SK-N-SH (cell line): ENCODE data around the gene RPL9. TPM values are rescaled to one million over a fixed set of nuclear protein-coding genes. Genes with fewer than 3 reads are reported as not detected.

Experiments
- CTCF ChIA-PET: fragments of 300-600, 350-600 bp; formaldehyde crosslinking; extraction: SDS; loops from one replicate; lab custom pipeline; 2021; lab: Yijun Ruan, JAX
- POLR2A ChIA-PET: fragments of 350-600 bp; sonication (Branson Sonifier 250); formaldehyde crosslinking; extraction: SDS; loops from one replicate; lab custom pipeline; 2020; ENCODE audit warnings: antibody characterized with exemption, inconsistent platforms; lab: Yijun Ruan, JAX
- DNase-seq: peaks from one replicate; pipeline ENCODE4 v3.0.0; 2012
- H2AFZ ChIP-seq: fragments of 200-600 bp; sonication (generic); 2 replicates; pipeline ENCODE4 v1.8.1; 2016; ENCODE audit warnings: antibody characterized with exemption, mild to moderate bottlenecking, low read depth
- H3F3A ChIP-seq: fragments of 200-600 bp; sonication (generic); replicated peaks from 2 replicates; pipeline ENCODE3; 2016; ENCODE audit warnings: antibody characterized with exemption, mild to moderate bottlenecking; ENCODE audit not compliant: insufficient read depth
- H3K27ac ChIP-seq, 2 experiments: fragments of 200-500 bp in 1 of 2; fragments of 200-600 bp in 1 of 2; sonication (Bioruptor generic) in 1 of 2; sonication (generic), shearing (Covaris generic) in 1 of 2; 2 replicates each; pipeline versions ENCODE4 v1.5.1 to v1.6.1; 2014 to 2016; ENCODE audit warnings: low read depth in 2 of 2, inconsistent platforms in 1 of 2, low read length in 1 of 2, mild to moderate bottlenecking in 1 of 2, mixed read lengths in 1 of 2
- H3K27me3 ChIP-seq: fragments of 200-600 bp; sonication (generic), shearing (Covaris generic); 2 replicates; pipeline ENCODE4 v1.6.1; 2016; ENCODE audit warnings: mixed run types; ENCODE audit not compliant: insufficient read depth
- H3K36me3 ChIP-seq, 2 experiments: fragments of 200-500 bp in 1 of 2; fragments of 200-600 bp in 1 of 2; sonication (Bioruptor generic) in 1 of 2; sonication (generic) in 1 of 2; replicated peaks in 1 of 2; 2 replicates each; pipeline versions ENCODE3 to v1.5.1; 2014 to 2016; ENCODE audit warnings: low read length in 1 of 2, mild to moderate bottlenecking in 1 of 2; ENCODE audit not compliant: insufficient read depth in 2 of 2, control insufficient read depth in 1 of 2
- H3K4me1 ChIP-seq, 2 experiments: fragments of 200-500 bp in 1 of 2; fragments of 200-600 bp in 1 of 2; sonication (Bioruptor generic) in 1 of 2; sonication (generic), shearing (Covaris generic) in 1 of 2; 2 replicates each; pipeline versions ENCODE4 v1.5.1 to v1.6.1; 2014 to 2016; ENCODE audit warnings: low read depth in 1 of 2, low read length in 1 of 2, mixed run types in 1 of 2; ENCODE audit not compliant: insufficient read depth in 2 of 2, control insufficient read depth in 1 of 2
- H3K4me2 ChIP-seq: fragments of 200-600 bp; sonication (generic), shearing (Covaris generic); 2 replicates; pipeline ENCODE4 v1.6.1; 2017; ENCODE audit warnings: mixed run types
- H3K4me3 ChIP-seq, 2 experiments: fragments of 200-500 bp in 1 of 2; fragments of 200-600 bp in 1 of 2; sonication (Bioruptor generic) in 1 of 2; sonication (generic), shearing (Covaris generic) in 1 of 2; 2 replicates each; pipeline versions ENCODE4 v1.5.1 to v1.8.1; 2014 to 2016; ENCODE audit warnings: low read depth in 2 of 2, inconsistent platforms in 1 of 2, low read length in 1 of 2, mild to moderate bottlenecking in 1 of 2, mixed read lengths in 1 of 2, moderate library complexity in 1 of 2
- H3K79me2 ChIP-seq: fragments of 200-600 bp; sonication (generic); 2 replicates; pipeline ENCODE4 v1.8.1; 2017; ENCODE audit warnings: mild to moderate bottlenecking; ENCODE audit not compliant: insufficient read depth
- H3K9ac ChIP-seq: fragments of 200-600 bp; sonication (generic); 2 replicates; pipeline ENCODE4 v1.6.1; 2017; ENCODE audit warnings: mixed run types
- H3K9me2 ChIP-seq: fragments of 200-600 bp; sonication (generic); 2 replicates; pipeline ENCODE4 v1.6.1; 2017; ENCODE audit warnings: mixed run types
- H3K9me3 ChIP-seq: fragments of 200-600 bp; sonication (generic); 2 replicates; pipeline ENCODE4 v1.6.1; 2017; ENCODE audit warnings: mixed run types, mild to moderate bottlenecking, moderate library complexity
- H4K20me1 ChIP-seq: fragments of 200-600 bp; sonication (generic); 2 replicates; pipeline ENCODE4 v1.6.1; 2017; ENCODE audit warnings: mild to moderate bottlenecking, mixed run types; ENCODE audit not compliant: insufficient read depth
- CHD2 ChIP-seq: fragments of 150-350 bp; IDR thresholded peaks from 2 replicates; pipeline ENCODE4 v1.6.1; 2018; ENCODE audit warnings: low read length; ENCODE audit not compliant: partially characterized antibody
- EP300 ChIP-seq, 2 experiments: IDR thresholded peaks; 2 replicates each; pipeline versions ENCODE4 v1.4.0 to v1.6.1; 2012; ENCODE audit warnings: borderline replicate concordance in 1 of 2, low read depth in 1 of 2, low read length in 1 of 2
- FOXJ3 ChIP-seq: sonication (generic); formaldehyde crosslinking; IDR thresholded peaks from 2 replicates; pipeline ENCODE4 v1.5.1; 2020; ENCODE audit warnings: mild to moderate bottlenecking, missing genetic modification reagents
- GATA2 ChIP-seq: sonication (generic); formaldehyde crosslinking; IDR thresholded peaks from 2 replicates; pipeline ENCODE4 v1.5.0; 2020; ENCODE audit warnings: mild to moderate bottlenecking, missing genetic modification reagents
- MAX ChIP-seq: IDR thresholded peaks from 2 replicates; pipeline ENCODE4 v1.4.0; 2012; ENCODE audit warnings: low read depth
- MXI1 ChIP-seq: IDR thresholded peaks from 2 replicates; pipeline ENCODE4 v1.6.1; 2012; ENCODE audit warnings: mild to moderate bottlenecking, low read depth, low read length, improper control_type of control experiment
- NRF1 ChIP-seq: IDR thresholded peaks from 2 replicates; pipeline ENCODE4 v1.6.1; 2012; ENCODE audit warnings: low read depth, mild to moderate bottlenecking, low read length
- POLR2AphosphoS5 ChIP-seq: IDR thresholded peaks from 2 replicates; pipeline ENCODE4 v1.6.1; 2012; ENCODE audit warnings: low read depth, low read length
- RCOR1 ChIP-seq: fragments of 150-350 bp; IDR thresholded peaks from 2 replicates; pipeline ENCODE4 v1.6.1; 2017; ENCODE audit warnings: antibody characterized with exemption, low read length
- SMC3 ChIP-seq: IDR thresholded peaks from 2 replicates; pipeline ENCODE4 v1.6.1; 2012; ENCODE audit warnings: low read depth, low read length, improper control_type of control experiment
- TAF1 ChIP-seq: IDR thresholded peaks from 2 replicates; pipeline ENCODE4 v1.6.1; 2012; ENCODE audit warnings: low read depth, mild to moderate bottlenecking, low read length, moderate library complexity, borderline replicate concordance
- TCF12 ChIP-seq: IDR thresholded peaks from 2 replicates; pipeline ENCODE4 v1.4.0; 2012
- USF1 ChIP-seq: IDR thresholded peaks from 2 replicates; pipeline ENCODE4 v1.4.0; 2012; ENCODE audit warnings: low read depth, borderline replicate concordance
- USF2 ChIP-seq: fragments of 150-350 bp; IDR thresholded peaks from 2 replicates; pipeline ENCODE4 v1.6.1; 2017; ENCODE audit warnings: antibody characterized with exemption, low read length, low read depth, borderline replicate concordance
- YY1 ChIP-seq: IDR thresholded peaks from 2 replicates; pipeline ENCODE4 v1.4.0; 2012; ENCODE audit warnings: low read depth, mild to moderate bottlenecking
- ZBTB33 ChIP-seq: IDR thresholded peaks from 2 replicates; pipeline ENCODE4 v1.4.0; 2012; ENCODE audit warnings: low read depth, borderline replicate concordance
- WGBS: methylation state at CpG from one replicate; pipeline ENCODE4 v1.1.6; 2017; ENCODE audit warnings: low lambda C conversion rate; 5-methylcytosine and 5-hydroxymethylcytosine counted together
- polyA plus RNA-seq, 3 experiments: library from polyadenylated mRNA; depleted of rRNA; stranded (reverse); fragments of >200 nt; gene quantifications; 2 replicates each; pipeline ENCODE4 v1.2.3, GENCODE V29; 2012

The RPL9 gene
- polyA plus RNA-seq, 1 of the 3 experiments (the other 2 are of a cell fraction) = 1,564 TPM

- Histone ChIP-seq H4K20me1 (0 out of 2 replicates have a peak, but pooled peaks cover 3% of the 10 kb centered on the region), H3K4me1 (no peaks in the 10 kb centered on the region), H3K4me3 (no peak overlapping the region), H3K79me2 (no peaks in the 10 kb centered on the region), H2AFZ (no peak overlapping the region), H3K36me3 (peaks cover 15 to 19% of the 10 kb centered on the region in 2 experiments), H3K9me3 (no peaks in the 10 kb centered on the region), H3K9ac (no peak overlapping the region), H3K9me2 (no peaks in the 10 kb centered on the region), H3K27me3 (no peaks in the 10 kb centered on the region), H3K4me2 (no peak overlapping the region), H3K27ac (no peak overlapping the region), H3F3A (peaks cover 36% of the 10 kb centered on the region)
- CTCF ChIA-PET = no interaction called here
- TF ChIP-seq NRF1 (no peak), MXI1 (no peak), MAX (no peak), GATA2 (CRISPR knock-in tag) (no peak), EP300 (IDR thresholded peaks at IDR 0.05; ENCODE audit: borderline replicate concordance in 1 of 2, low read depth in 1 of 2, low read length in 1 of 2) (no peak), POLR2AphosphoS5 (no peak), CHD2 (no peak), ZBTB33 (no peak), TAF1 (no peak), SMC3 (no peak), FOXJ3 (CRISPR knock-in tag) (no peak), RCOR1 (no peak), USF1 (no peak), YY1 (no peak), USF2 (no peak), TCF12 (no peak)
- 98% methylated on average over 11 of the region's 20 CpGs for WGBS
- no peak for DNase-seq
- POLR2A ChIA-PET = no interaction called here
These were observed 12.3 kb downstream of the RPL9 start for GRCh38 chr4:39446483-39446841.
